Activated naive CD4-positive, alpha-beta T cell treated with anti-CD3 and anti-CD28 coated beads, Interleukin-2, amount 50 U/mL, for 16 hours (primary cell): ENCODE results near the gene LRFN4.

Source experiments
- DNase-seq: peaks from one replicate; pipeline ENCODE4 v3.0.0-alpha.2; 2020

Gene LRFN4

DNA sequence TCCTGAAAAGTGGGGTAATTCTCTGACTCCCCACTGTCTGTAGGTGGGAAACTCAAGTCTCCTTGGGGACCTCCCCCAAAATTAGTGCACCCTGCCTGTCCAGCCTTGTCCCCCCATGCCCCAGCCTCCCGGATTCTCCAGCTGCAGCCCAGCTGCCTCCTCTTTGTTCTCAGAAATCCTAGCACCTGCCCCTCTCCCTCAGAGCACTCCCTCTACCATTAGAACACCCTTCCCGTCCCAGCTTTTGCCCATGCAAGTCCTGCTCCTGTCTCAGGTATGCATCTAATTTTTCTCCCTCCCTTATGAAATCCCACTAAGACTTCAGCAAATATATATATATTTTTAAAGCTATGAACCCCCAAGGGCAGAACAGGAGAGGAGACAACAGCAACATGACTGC is 37.3 kb downstream of the LRFN4 start:
- DNase-seq = no peak

DNA sequence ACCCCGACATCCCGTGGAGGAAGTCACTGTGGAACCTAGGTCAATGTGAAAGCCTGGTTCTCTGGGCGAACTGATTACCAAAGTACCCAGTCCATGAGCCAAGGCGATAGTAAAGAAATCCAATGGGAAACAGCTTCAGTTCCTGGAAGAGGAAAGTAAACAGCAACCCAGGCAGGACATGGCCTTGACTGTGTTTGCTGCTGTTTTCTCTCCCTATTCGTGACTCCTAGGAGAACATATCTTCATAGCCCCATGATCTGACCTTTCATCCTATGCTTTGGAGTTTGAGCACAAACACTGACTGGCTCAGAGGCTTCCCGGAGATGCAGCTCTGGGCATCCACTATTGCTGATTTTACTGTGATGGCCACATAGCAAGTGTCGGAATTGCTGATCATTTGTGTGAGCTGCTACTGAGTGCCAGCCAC is 45.1 kb downstream of the LRFN4 start:
- no peak for DNase-seq

DNA sequence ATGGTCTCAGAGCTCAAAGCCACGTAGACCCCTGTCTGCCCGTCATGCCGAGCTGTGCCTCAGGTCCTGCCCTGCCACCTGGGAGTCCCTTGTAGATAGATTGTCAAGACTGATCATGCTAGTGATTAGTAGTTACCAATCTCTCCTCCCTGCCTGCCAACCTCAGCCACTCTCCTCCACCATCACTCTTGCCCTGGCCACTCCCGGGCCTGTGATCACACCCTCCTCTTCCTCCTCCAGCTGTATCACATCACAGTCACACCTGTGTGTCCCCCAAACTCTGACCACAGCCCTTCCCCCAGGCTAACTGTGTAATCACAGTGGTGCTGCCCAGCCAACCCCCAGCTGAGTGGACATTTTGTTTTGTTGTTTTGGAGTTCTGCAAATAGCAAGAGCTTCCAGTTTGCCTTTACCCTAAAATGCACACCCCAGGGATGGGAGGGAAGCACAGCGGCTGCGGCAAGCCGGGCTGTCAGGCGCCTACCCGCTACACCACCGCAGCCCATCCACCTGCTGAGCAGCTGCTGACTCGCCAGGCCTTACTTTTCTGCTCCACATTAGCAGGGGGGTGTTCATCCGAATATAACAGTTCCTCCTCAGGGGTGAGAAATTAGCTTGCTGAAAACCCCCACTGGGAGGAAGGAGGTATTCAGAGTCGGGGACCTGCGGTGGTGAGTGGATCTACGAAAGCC is 45.8 kb downstream of the LRFN4 start:
- no peak for DNase-seq

DNA sequence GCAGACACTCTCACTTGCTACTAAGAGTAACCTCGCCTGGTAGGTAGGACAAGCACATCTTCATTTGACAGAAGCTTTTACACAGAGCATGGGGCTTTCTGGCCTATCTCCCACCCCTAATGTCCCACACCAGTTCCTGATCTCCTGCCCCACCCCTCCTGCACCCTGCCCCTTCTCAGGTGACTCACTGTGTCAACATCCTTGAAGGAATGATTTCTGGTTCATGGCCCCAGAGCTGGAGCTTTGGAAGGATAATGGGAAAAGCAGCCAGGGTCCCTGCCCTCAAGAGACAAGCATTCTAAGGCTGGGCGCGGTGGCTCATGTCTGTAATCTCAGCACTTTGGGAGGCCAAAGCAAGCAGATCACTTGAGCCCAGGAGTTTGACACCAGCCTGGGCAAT is 47.2 kb downstream of the LRFN4 start:
- no peak for DNase-seq

DNA sequence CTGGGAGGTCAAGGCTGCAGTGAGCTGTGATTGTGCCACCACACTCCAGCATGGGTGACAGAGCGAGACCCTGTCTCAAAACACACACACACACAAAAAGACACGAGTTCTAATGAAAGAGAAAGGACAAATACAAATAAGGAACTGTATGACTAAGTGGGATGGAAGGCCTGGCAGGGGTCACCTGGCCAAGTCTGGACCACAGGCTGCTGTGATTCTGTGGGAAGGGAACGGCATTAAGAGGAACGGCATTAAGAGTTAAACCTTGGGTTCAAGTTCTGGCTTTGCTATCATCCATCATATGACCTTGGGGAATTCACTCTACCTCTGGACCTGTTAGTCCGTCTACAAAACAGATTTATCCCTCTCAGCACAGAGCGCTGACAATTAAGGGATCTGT is 47.7 kb downstream of the LRFN4 start:
- DNase-seq = no peak

DNA sequence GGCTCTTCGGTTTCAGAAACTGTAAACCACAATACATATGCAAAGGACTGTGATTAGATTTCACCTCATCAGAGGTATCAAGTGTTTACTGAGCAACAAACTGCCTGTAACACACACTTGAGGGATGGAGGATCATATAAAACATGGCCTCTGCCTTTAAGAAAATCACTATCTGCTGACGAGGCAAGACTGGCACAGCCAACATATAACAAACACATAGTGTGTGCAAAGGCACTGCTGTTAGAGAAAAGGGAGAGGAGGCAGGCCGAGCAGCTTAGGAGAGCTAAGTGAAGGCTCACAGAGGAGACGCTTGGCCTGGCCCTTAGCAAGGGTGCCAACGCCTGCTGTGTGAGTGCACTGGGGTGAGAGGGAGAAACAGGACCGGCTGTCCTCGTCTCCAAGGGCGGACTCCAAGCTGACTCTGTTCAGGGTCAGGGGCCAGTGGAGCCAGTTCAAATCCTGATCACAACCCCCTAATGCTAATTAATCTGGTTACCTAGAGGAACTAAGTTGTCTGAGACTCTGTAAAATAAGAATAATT is 48.2 kb downstream of the LRFN4 start:
- no peak for DNase-seq

DNA sequence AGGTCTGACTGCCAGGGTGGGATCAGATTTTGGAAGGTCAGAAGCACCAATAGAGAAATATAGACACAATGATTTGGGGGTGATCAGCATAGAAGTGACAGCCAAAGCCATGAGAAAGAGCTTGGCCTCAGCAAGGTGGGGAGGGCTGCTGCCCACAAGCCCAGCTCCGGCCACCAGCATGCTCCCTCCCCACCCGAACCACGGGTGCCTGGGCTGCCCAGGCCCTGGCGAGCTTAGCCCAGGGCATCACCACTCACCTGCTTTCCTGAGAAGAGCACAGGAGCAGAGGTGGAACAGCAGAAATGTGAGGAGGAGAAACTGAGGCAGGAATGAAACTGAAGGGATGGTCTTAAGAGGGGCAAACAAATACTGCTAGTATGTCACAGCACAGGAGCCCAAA is 48.8 kb downstream of the LRFN4 start:
- no peak for DNase-seq

DNA sequence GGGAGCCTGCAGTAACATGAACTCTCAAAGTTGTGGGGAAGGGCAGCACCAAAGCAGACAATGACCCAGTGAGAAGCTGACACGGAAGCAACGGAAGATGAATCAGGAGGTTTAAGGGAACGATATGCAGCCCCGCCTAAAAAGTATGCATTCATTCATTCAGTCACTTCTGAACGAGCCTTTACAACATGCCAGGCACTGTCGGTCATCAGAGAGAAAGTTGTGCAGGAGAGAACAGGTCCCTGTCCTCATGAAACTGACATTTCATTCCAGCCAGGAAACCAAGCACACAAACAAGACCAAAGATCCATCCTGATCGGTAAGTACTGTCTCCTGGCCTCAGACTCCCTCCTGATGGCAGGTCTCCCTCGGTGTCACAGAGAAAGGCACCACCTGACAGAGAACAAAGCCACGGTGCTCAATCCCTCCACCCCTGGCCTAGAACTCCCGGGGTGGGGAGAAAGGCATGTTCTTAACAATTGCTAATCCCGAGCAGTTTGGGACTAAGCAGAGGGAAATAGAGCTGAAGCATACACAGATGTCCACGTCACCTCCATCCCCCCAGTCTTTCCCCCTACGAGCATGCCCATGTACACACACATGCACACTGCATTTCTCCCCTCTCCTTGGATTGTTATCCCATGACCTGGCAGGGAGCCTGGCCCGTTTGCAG is 49.3 kb downstream of the LRFN4 start:
- DNase-seq = no peak

DNA sequence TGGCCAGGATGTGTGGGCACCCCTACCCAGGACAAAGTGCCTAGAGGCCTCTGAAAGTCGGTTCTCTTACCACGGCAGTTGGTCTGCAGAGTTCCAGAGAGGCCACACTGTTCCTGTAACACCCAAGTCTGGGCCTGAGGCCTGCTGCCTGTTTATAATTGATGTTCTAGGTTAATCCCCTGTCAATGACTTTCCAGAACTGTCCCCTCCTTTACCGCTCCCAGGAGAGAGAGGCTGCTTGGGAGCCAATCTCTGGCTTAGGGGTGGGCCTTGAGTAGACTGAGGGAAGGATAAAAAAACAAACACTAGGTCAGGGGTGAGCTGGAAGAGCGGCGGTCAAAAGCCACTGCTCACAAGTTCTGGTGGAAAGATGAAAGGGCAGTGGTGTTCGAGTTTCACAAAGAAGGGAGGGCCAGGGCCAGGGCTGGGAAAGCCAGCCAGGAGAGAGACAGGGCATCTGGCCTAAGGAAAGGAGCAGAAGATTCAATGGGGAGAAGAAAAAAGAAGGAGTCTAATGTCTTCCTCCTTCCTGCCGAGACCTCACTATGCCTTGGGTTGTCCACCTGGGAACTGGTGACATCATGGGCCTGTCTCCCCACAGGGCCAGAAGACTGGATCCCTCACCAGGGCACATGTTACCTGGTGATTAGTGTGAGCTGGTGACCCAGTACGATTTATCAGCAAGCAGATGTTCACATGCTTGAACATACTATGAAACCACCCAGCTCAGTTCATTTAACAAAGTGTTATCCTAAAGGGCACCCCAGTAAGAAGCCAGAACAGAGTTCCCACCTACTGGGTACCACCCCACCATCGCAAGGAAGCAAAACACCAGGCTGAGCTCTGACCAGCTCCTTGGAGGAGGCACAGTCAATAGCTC is 51.1 kb downstream of the LRFN4 start:
- DNase-seq = no peak

DNA sequence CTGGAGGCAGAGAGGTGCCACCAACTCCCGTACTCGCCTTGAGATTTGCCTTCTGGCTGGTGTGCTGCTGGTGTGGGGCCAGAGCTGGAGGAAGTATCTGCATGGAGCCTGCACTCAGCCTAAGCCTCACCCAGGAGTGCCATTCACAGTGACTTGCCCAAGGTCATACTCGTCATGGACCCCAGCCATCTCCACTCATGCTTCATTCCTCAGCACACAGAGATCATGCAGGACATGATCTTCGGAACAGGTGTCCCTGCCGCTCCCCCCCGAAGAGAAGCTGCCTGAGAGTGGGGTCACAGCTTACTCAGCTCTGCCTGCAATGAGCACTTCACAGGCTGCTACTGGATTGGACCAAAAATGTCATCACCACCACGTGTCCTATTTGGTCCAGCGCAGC is 52.3 kb downstream of the LRFN4 start:
- no peak for DNase-seq

DNA sequence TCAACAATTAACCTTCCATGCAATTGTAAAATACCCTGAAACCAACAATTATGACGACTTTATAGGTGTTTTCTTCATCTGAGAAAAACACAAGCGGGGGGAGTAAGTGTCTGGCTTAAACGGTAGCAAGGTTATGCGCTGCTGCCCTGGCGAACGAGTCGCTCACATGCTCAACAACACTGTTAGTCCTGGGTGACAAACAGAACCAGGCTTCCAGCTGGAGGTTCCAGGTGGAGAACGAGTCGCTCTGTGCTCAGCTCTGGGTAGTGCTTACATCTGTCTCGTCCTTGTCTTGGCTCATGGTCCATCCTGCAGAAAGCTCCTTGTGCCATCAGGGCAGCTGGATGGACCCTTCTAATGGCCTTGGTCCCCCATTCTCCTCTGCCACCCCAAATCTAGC is 53.2 kb downstream of the LRFN4 start:
- no peak for DNase-seq
